C4-2B (cell line): ENCODE results near the gene CLDN1.
"Not testable (repeated sequence)": the region's sequence is repeated elsewhere in the genome, so short reads cannot be mapped to it uniquely, and the experiment has no call there.

Experiments used
- H3K27ac ChIP-seq: fragments of 450-650 bp; 2 replicates; pipeline ENCODE4 v1.5.1; 2017
- ZFX ChIP-seq: fragments of 450-650 bp; IDR thresholded peaks from 2 replicates; pipeline ENCODE4 v1.6.1; 2017
- TF ChIP-seq, protein P1 (sequence below): fragments of 450-650 bp; conservative IDR thresholded peaks from 2 replicates; pipeline ENCODE4 v1.5.1; 2017; ENCODE audit warnings: mild to moderate bottlenecking

CLDN1 gene

DNA sequence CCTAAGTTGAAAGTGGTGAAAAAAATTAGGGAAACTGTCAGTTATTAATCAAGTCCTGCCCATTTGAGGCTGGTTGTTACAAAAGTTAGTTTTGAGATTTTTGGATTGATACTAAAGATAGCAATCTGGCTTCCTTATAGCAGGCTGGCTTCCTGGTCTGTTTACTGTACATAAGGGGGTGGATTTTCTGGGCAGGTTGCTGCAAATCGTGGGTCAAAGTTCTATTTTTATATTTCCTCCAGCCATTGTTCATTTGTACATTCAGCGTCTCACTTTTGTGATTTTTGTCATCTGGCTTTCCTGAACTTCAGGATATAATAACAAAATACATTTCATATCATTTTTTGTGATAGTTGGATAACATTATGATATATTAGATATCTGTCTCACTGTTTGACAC lies 49.5 kb downstream of the CLDN1 start:
- no peak overlapping the region for H3K27ac ChIP-seq
- TF ChIP-seq ZFX: no peak
- TF ChIP-seq, protein P1, sequence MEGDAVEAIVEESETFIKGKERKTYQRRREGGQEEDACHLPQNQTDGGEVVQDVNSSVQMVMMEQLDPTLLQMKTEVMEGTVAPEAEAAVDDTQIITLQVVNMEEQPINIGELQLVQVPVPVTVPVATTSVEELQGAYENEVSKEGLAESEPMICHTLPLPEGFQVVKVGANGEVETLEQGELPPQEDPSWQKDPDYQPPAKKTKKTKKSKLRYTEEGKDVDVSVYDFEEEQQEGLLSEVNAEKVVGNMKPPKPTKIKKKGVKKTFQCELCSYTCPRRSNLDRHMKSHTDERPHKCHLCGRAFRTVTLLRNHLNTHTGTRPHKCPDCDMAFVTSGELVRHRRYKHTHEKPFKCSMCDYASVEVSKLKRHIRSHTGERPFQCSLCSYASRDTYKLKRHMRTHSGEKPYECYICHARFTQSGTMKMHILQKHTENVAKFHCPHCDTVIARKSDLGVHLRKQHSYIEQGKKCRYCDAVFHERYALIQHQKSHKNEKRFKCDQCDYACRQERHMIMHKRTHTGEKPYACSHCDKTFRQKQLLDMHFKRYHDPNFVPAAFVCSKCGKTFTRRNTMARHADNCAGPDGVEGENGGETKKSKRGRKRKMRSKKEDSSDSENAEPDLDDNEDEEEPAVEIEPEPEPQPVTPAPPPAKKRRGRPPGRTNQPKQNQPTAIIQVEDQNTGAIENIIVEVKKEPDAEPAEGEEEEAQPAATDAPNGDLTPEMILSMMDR: no peak

GRCh38 chr3:190269101-190269500 lies 53.1 kb downstream of the CLDN1 start:
- H3K27ac ChIP-seq: no peak overlapping the region
- TF ChIP-seq, protein P1: no peak
- no peak for TF ChIP-seq ZFX

GRCh38 chr3:190267464-190267863 lies 54.8 kb downstream of the CLDN1 start:
- not testable (repeated sequence) for H3K27ac ChIP-seq

DNA sequence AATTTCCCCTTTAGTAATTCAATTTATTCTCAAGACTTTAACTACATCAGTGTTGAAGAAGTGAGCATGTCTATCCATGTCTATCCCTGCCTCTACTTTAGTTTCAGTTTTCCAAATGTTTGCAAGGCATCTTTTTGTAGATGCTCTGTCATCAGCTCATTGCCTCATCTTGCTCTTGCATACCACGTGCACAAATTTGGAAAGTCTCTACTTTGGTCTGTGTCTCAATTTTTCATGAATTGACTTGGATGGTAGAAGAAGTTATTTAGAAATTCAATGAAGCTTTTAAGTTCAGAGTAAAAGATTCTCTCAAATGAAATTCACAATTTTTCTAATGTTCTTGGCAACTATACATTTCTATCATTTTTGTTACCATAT lies 55.3 kb downstream of the CLDN1 start:
- no peak overlapping the region for H3K27ac ChIP-seq
- no peak for TF ChIP-seq ZFX
- TF ChIP-seq, protein P1: no peak

DNA sequence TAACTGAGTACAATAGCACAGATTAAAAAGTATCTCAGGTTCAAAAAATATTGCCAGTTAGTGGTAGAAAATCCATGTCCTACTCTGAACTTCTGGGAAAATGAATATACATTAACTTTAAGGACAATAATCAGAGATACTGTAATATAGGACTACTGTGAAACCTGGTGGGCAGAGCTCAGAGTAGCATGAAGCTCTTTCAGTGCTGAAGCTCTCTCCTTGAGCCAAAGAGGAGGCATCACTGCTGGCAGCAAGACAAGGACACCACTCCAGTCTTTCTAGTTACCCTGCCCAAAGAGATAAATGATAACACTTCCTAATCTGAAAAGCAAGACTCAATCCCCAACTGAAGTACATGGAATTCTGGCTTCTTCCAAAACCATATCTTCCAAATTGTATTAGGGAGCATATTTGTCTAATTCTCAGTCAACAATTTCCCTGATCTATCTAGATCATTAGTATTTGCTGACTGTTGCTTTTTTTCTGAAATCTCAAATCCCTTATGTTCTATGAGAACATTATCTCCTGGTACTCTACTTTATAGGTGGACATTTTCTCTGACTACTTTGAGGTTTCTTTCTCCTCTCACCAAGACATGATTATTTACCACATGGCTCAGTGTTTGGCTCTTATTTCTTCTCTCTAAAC lies 55.9 kb downstream of the CLDN1 start:
- H3K27ac ChIP-seq: no peak overlapping the region; the same call in 1 of the 2 replicates
- no peak for TF ChIP-seq ZFX
- TF ChIP-seq, protein P1: no peak

- no peak for TF ChIP-seq ZFX
- TF ChIP-seq, protein P1: no peak
- no peak overlapping the region; the same call in 1 of the 2 replicates for H3K27ac ChIP-seq
Observed at GRCh38 chr3:190265796-190266195, 56.5 kb downstream of the CLDN1 start.

DNA sequence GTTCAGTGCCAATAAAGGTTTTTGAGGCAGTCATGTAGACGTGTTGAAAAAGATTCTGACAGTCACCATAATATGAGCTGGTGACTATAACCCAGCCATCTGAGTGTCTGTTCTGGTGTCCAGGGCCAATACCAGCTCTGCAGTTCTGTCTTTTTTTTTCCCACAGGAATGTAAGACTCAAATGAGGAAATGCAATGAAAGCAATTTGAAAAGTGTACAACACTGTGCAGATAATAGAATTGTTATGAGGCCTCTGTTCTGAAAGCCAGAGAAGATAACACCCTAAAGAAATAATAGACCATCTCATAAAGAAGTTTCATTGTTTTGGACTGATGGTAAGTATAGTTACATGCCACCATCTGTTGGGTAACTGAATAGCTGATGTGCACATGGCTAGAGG lies 57.1 kb downstream of the CLDN1 start:
- TF ChIP-seq, protein P1: no peak
- TF ChIP-seq ZFX: no peak
- no peak overlapping the region for H3K27ac ChIP-seq

DNA sequence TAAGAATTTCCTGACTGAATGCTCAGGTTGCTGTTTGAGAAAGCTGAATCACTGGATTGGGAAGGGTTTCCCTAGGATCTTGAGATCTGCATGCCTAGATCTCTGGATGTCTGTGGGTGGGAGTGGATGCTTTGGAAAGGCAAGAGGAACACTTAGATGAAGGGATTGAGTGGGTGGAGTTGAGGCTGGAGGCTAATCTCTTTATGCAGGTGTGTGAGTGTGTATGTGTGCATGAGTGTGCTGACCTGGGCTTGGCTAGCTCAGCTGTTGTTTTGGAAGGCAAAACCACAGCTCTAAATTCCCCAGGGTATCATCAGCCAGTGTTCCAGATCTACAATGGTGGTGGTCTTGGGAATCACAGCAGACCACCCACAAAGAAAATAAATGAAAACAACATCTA lies 60.5 kb downstream of the CLDN1 start:
- no peak overlapping the region for H3K27ac ChIP-seq
- TF ChIP-seq, protein P1: no peak
- TF ChIP-seq ZFX: no peak
